Mesangial cell (primary cell): ENCODE measurements around the gene PRMT7. TPM values are rescaled to one million over a fixed set of nuclear protein-coding genes. Genes with fewer than 3 reads are reported as not detected.

Experiments used
- total RNA-seq: library from RNA; depleted of rRNA; stranded (reverse); fragments of >200 nt; gene quantifications from 2 replicates; pipeline ENCODE4 v1.2.3, GENCODE V29; 2015

The PRMT7 gene
- 31.1 and 40.1 TPM in 2 replicates for total RNA-seq

GRCh38 chr16:68310774-68311511, at the start of gene PRMT7, which contains the start of gene SLC7A6OS:
TSS of gene PRMT7 (plus strand) at chr16:68311019. CDS start at chr16:68315980, 4,961 bp downstream.
TSS of gene SLC7A6OS (minus strand) at chr16:68310946. CDS start at chr16:68310926, 20 bp downstream.

GRCh38 chr16:68264128-68265077, 46.4 kb upstream of the PRMT7 start, which contains the start of gene SLC7A6:
TSS of gene SLC7A6 (plus strand) at chr16:68264526. CDS start at chr16:68274727, 10,201 bp downstream.

Other genes starting within 250 kb of the PRMT7 start
- 15.2 and 16.5 TPM in 2 replicates for gene NFATC3, start 225.6 kb upstream of the PRMT7 start, total RNA-seq
- gene ESRP2, start 74.9 kb upstream of the PRMT7 start, total RNA-seq: 6.2 and 9.0 TPM in 2 replicates
- gene PLA2G15, start 65.6 kb upstream of the PRMT7 start, total RNA-seq: 20.9 and 38.4 TPM in 2 replicates
- 14.2 and 21.0 TPM in 2 replicates for gene SLC7A6, start 46.5 kb upstream of the PRMT7 start, total RNA-seq
- 7.4 and 7.7 TPM in 2 replicates for gene SLC7A6OS, start 73 bp upstream of the PRMT7 start, total RNA-seq
- gene SMPD3, start 137.5 kb downstream of the PRMT7 start, total RNA-seq: under 0.01 and 0.76 TPM in 2 replicates
- gene ZFP90, start 228.3 kb downstream of the PRMT7 start, total RNA-seq: 23.8 and 26.2 TPM in 2 replicates